Smooth muscle cell (in vitro differentiated cells): ENCODE measurements around the gene RNF212. TPM values are rescaled to one million over a fixed set of nuclear protein-coding genes. Genes with fewer than 3 reads are reported as not detected.

Experiments
- DNase-seq: peaks from one replicate; lab custom pipeline; 2025; ENCODE audit not compliant: unreplicated experiment; lab: John Stamatoyannopoulos, UW
- H2AFZ ChIP-seq: fragments of 200-600 bp; sonication (generic); 2 replicates; pipeline ENCODE4 v1.6.0; 2016; ENCODE audit warnings: antibody characterized with exemption, low read depth, mild to moderate bottlenecking
- H3F3A ChIP-seq: fragments of 200-600 bp; sonication (generic); 2 replicates; pipeline ENCODE4 v1.6.0; 2017; ENCODE audit warnings: antibody characterized with exemption, low read depth
- H3K27ac ChIP-seq: fragments of 200-600 bp; sonication (generic); 2 replicates; pipeline ENCODE4 v1.5.1; 2016; ENCODE audit warnings: low read depth, mild to moderate bottlenecking
- H3K27me3 ChIP-seq: fragments of 200-600 bp; sonication (generic); 2 replicates; pipeline ENCODE4 v1.6.1; 2016; ENCODE audit warnings: low read depth, mild to moderate bottlenecking
- H3K36me3 ChIP-seq: fragments of 200-600 bp; sonication (generic); 2 replicates; pipeline ENCODE4 v1.5.1; 2016; ENCODE audit warnings: low read depth
- H3K4me1 ChIP-seq: fragments of 200-600 bp; sonication (generic); 2 replicates; pipeline ENCODE4 v1.5.1; 2016; ENCODE audit warnings: low read depth
- H3K4me2 ChIP-seq: fragments of 200-600 bp; sonication (generic); 2 replicates; pipeline ENCODE4 v1.6.0; 2016; ENCODE audit warnings: mild to moderate bottlenecking
- H3K4me3 ChIP-seq: fragments of 200-600 bp; sonication (generic); 2 replicates; pipeline ENCODE4 v1.5.1; 2016; ENCODE audit warnings: mild to moderate bottlenecking
- H3K79me2 ChIP-seq: fragments of 200-600 bp; sonication (generic); 2 replicates; pipeline ENCODE4 v1.6.0; 2016; ENCODE audit warnings: low read depth, mild to moderate bottlenecking
- H3K9ac ChIP-seq: fragments of 200-600 bp; sonication (generic); 2 replicates; pipeline ENCODE4 v1.6.0; 2016; ENCODE audit warnings: low read depth
- H3K9me3 ChIP-seq: fragments of 200-600 bp; sonication (generic); replicated peaks from 2 replicates; pipeline ENCODE4 v1.5.1; 2016; ENCODE audit warnings: low read depth
- H4K20me1 ChIP-seq: fragments of 200-600 bp; sonication (generic); 2 replicates; pipeline ENCODE4 v1.6.0; 2016; ENCODE audit warnings: low read depth
- CTCF ChIP-seq: fragments of 200-600 bp; sonication (generic); IDR thresholded peaks from 2 replicates; pipeline ENCODE4 v1.5.1; 2017; ENCODE audit warnings: borderline replicate concordance, mild to moderate bottlenecking, antibody characterized with exemption; ENCODE audit not compliant: insufficient read depth, poor library complexity, severe bottlenecking
- WGBS: methylation state at CpG from one replicate; pipeline ENCODE4 v1.1.7; 2016; ENCODE audit warnings: low lambda C conversion rate; 5-methylcytosine and 5-hydroxymethylcytosine counted together
- polyA plus RNA-seq: library from polyadenylated mRNA; unstranded; fragments of >200 nt; fragmentation: Nextera tagmentation; extraction: Ambion mirVana; gene quantifications from 2 replicates; pipeline ENCODE4 v1.2.1, GENCODE V29; 2016
- total RNA-seq: library from RNA; depleted of rRNA; stranded (reverse); fragments of >200 nt; gene quantifications from 2 replicates; pipeline ENCODE4 v1.2.3, GENCODE V29; 2014

The RNF212 gene
- total and polyA plus RNA-seq, 2 experiments from 2014 or later = 1.3 to 4.6 TPM

DNA sequence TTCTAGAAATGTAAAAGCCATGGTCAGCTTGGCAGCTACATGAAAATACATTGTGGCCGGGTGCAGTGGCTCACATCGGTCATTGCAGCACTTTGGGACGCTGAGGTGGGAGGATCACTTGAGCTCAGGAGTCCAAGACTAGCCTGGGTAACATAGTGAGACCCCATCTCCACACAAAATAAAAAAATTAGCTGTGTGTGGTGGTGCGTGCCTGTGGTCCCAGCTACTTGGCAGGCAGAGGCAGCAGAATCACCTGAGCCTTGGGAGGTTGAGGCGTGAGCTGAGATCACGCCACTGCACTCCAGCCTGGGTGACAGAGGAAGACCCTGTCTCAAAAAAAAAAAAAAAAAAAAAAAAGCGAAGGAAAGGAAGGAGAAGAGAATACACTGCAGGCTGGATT lies 29.0 kb downstream of the RNF212 start:
- no peak overlapping the region for H3K4me3 ChIP-seq
- no peaks in the 10 kb centered on the region for H3F3A ChIP-seq
- H3K36me3 ChIP-seq = no peaks in the 10 kb centered on the region
- no peak for TF ChIP-seq CTCF
- no peaks in the 10 kb centered on the region for H3K79me2 ChIP-seq
- DNase-seq = no peak
- H3K4me1 ChIP-seq = no peaks in the 10 kb centered on the region
- H2AFZ ChIP-seq = no peak overlapping the region
- 87% methylated on average over 7 of the region's 7 CpGs for WGBS
- H3K9ac ChIP-seq = no peak overlapping the region
- no peaks in the 10 kb centered on the region for H4K20me1 ChIP-seq
- no peaks in the 10 kb centered on the region for H3K9me3 ChIP-seq
- H3K27me3 ChIP-seq = no peaks in the 10 kb centered on the region
- H3K4me2 ChIP-seq = no peak overlapping the region
- H3K27ac ChIP-seq = no peak overlapping the region

DNA sequence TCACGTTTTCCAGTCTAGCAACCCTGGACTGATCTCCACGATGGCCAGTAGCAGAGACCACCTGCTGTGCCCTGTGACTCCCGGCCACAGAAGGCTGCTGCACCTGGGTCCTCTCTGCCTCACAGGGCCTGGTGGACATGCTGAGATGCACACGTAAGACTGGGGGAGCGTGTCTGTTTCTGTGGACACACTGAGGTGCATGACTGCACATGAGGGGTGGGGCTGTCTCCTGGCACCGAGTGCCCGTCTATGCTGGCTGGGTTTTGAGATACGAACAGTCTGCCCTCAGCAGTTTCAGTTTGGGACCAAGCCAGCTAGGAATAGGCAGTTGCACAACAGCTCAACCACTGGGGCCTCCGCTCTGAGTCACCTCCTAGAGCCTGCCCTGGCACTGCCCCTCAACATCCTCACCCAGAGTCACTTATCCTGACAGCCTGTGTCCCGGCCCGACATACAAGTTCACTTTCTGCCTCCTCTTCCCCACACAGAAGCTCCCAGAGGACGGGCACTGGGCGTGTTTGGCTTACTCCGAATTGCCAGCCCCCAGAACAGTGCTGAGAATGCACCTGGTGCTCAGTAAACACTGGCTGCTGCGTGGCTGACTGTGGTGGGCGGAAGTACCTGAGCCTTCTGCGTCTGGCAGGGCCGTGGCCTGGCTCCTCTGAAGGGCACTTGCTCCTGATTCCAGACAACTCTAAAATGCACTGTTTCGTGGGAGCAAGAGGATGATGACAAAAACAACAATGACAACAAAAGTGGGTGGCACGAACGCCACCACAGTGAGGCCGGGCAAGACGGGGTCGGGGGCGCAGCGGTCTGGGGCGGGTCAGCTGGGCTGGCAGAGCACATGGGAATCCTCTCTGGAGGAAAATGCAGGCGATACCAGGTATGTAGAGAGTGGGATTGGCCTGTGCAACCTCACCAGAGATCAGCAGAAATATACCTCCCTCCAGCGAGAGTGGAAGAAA lies 30.9 kb downstream of the RNF212 start:
- WGBS = 82% methylated on average over 29 of the region's 29 CpGs
- no peak overlapping the region for H3K4me2 ChIP-seq
- H3K4me1 ChIP-seq = no peaks in the 10 kb centered on the region
- H3F3A ChIP-seq = no peaks in the 10 kb centered on the region
- no peak overlapping the region for H3K9ac ChIP-seq
- no peaks in the 10 kb centered on the region for H4K20me1 ChIP-seq
- no peaks in the 10 kb centered on the region for H3K79me2 ChIP-seq
- peak; percentile 25 for DNase-seq
- no peaks in the 10 kb centered on the region for H3K27me3 ChIP-seq
- H3K27ac ChIP-seq = no peak overlapping the region
- no peak overlapping the region for H3K4me3 ChIP-seq
- no peak overlapping the region for H2AFZ ChIP-seq
- H3K36me3 ChIP-seq = no peaks in the 10 kb centered on the region
- no peaks in the 10 kb centered on the region for H3K9me3 ChIP-seq
- no peak for TF ChIP-seq CTCF

DNA sequence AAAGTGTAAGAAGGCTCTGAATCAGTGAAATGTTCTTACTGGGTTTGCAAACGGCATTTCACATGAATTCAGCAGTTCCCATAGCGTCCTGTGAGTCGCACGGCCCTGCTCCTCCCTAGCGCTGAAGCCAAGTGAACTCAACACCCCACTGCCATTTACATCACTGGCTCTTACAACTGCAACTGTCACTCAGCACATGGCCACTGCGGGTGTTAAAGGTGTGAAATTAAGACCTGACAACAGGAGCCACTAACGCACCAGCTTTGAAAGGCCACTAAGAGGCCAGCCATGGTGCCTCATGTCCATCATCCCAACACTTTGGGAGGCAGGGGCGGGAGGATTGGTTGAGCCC lies 31.7 kb downstream of the RNF212 start:
- H3K4me1 ChIP-seq = no peaks in the 10 kb centered on the region
- H4K20me1 ChIP-seq = no peaks in the 10 kb centered on the region
- H3K9me3 ChIP-seq = no peaks in the 10 kb centered on the region

More for the DNA sequence above, 31.7 kb downstream of the RNF212 start:
- Histone ChIP-seq H3K27ac (no peak overlapping the region), H3K9ac (no peak overlapping the region), H2AFZ (no peak overlapping the region), H3K4me2 (no peak overlapping the region), H3K36me3 (no peaks in the 10 kb centered on the region), H3K27me3 (no peaks in the 10 kb centered on the region), H3K4me3 (no peak overlapping the region), H3K79me2 (no peaks in the 10 kb centered on the region), H3F3A (no peaks in the 10 kb centered on the region)
- TF ChIP-seq CTCF = no peak
- no peak for DNase-seq
- WGBS = 90% methylated on average over 8 of the region's 8 CpGs
